SK-N-SH (cell line): ENCODE results near the gene H6PD.

Experiments
- CHD2 ChIP-seq: fragments of 150-350 bp; IDR thresholded peaks from 2 replicates; pipeline ENCODE4 v1.6.1; 2018; ENCODE audit warnings: low read length; ENCODE audit not compliant: partially characterized antibody
- EP300 ChIP-seq, 2 experiments: IDR thresholded peaks; 2 replicates each; pipeline versions ENCODE4 v1.4.0 to v1.6.1; 2012; ENCODE audit warnings: borderline replicate concordance in 1 of 2, low read depth in 1 of 2, low read length in 1 of 2
- EZH2phosphoT487 ChIP-seq: fragments of 200-600 bp; sonication (generic); IDR thresholded peaks from 2 replicates; pipeline ENCODE4 v1.6.1; 2017; ENCODE audit warnings: low read depth, mixed run types, mild to moderate bottlenecking, antibody characterized with exemption, moderate library complexity, borderline replicate concordance
- GABPA ChIP-seq: IDR thresholded peaks from 2 replicates; pipeline ENCODE4 v1.4.0; 2012; ENCODE audit warnings: low read depth, mild to moderate bottlenecking
- GATA2 ChIP-seq: sonication (generic); formaldehyde crosslinking; IDR thresholded peaks from 2 replicates; pipeline ENCODE4 v1.5.0; 2020; ENCODE audit warnings: mild to moderate bottlenecking, missing genetic modification reagents
- MEF2A ChIP-seq: IDR thresholded peaks from 2 replicates; pipeline ENCODE4 v1.4.0; 2012; ENCODE audit warnings: low read depth, borderline replicate concordance
- RAD21 ChIP-seq: IDR thresholded peaks from 2 replicates; pipeline ENCODE4 v1.6.1; 2012; ENCODE audit warnings: mild to moderate bottlenecking, low read length
- RFX5 ChIP-seq: IDR thresholded peaks from 2 replicates; pipeline ENCODE4 v1.6.1; 2012; ENCODE audit warnings: mild to moderate bottlenecking, improper control_type of control experiment, low read length
- TF ChIP-seq, protein P1 (sequence below): fragments of 200-600 bp; sonication (generic); IDR thresholded peaks from 2 replicates; pipeline ENCODE4 v1.6.1; 2017; ENCODE audit warnings: antibody characterized with exemption, mild to moderate bottlenecking, moderate library complexity
- TF ChIP-seq, protein P2 (sequence below): IDR thresholded peaks from 2 replicates; pipeline ENCODE4 v1.6.1; 2012; ENCODE audit warnings: mild to moderate bottlenecking, low read depth, low read length, moderate library complexity
- TF ChIP-seq, protein P3 (sequence below): fragments of 150-350 bp; IDR thresholded peaks from 2 replicates; pipeline ENCODE4 v1.6.1; 2017; ENCODE audit warnings: antibody characterized with exemption, low read length, low read depth, borderline replicate concordance

DNA sequence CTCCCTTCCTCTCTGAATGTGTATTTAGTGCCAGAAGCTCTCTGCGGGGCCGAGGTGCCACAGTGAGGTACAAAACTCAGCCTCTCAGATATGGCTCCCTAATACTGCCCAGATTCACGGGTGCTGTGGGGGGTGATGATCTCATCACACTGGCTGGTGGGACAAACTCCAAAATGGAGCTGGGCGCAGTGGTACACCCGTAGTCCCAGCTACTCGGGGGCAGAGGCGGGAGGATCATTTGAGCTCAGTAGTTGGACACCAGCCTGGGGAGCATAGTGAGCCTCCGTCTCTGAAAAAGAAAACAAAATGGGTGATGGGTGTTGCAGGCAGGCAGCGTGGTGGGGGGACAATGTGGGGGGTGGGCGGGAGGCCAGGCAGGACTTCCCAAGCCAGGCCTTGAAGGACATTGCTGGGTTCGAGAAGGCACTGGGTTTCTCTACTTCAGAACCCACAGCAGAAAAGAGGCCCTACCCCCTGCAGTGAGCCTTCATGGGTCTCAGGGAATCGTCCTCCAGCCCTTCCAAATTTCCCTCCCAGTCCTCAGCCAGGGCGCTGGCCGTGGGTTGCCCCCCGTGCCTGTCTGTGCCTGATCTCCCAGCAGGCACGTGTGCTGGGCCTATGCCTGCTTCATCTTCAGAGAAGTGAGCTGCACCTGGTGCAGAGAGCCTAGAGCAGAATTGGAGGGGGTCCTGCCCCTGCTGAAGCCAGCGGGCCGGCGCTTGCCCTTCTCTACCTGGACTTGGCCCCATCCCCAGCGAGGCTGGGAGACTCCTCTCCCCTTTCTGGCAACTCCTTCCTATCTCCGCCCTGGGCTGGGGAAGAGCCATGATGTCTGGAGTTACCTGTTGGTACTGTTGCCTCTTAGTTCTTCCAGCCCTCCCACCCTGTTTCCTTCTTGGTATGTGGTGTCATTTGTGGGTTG, 14.0 kb downstream of the H6PD start:
- TF ChIP-seq, protein P1, sequence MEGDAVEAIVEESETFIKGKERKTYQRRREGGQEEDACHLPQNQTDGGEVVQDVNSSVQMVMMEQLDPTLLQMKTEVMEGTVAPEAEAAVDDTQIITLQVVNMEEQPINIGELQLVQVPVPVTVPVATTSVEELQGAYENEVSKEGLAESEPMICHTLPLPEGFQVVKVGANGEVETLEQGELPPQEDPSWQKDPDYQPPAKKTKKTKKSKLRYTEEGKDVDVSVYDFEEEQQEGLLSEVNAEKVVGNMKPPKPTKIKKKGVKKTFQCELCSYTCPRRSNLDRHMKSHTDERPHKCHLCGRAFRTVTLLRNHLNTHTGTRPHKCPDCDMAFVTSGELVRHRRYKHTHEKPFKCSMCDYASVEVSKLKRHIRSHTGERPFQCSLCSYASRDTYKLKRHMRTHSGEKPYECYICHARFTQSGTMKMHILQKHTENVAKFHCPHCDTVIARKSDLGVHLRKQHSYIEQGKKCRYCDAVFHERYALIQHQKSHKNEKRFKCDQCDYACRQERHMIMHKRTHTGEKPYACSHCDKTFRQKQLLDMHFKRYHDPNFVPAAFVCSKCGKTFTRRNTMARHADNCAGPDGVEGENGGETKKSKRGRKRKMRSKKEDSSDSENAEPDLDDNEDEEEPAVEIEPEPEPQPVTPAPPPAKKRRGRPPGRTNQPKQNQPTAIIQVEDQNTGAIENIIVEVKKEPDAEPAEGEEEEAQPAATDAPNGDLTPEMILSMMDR, result no peak
- no peak for TF ChIP-seq EZH2phosphoT487
- TF ChIP-seq CHD2, result no peak
- TF ChIP-seq GATA2, result no peak
- TF ChIP-seq, protein P2, sequence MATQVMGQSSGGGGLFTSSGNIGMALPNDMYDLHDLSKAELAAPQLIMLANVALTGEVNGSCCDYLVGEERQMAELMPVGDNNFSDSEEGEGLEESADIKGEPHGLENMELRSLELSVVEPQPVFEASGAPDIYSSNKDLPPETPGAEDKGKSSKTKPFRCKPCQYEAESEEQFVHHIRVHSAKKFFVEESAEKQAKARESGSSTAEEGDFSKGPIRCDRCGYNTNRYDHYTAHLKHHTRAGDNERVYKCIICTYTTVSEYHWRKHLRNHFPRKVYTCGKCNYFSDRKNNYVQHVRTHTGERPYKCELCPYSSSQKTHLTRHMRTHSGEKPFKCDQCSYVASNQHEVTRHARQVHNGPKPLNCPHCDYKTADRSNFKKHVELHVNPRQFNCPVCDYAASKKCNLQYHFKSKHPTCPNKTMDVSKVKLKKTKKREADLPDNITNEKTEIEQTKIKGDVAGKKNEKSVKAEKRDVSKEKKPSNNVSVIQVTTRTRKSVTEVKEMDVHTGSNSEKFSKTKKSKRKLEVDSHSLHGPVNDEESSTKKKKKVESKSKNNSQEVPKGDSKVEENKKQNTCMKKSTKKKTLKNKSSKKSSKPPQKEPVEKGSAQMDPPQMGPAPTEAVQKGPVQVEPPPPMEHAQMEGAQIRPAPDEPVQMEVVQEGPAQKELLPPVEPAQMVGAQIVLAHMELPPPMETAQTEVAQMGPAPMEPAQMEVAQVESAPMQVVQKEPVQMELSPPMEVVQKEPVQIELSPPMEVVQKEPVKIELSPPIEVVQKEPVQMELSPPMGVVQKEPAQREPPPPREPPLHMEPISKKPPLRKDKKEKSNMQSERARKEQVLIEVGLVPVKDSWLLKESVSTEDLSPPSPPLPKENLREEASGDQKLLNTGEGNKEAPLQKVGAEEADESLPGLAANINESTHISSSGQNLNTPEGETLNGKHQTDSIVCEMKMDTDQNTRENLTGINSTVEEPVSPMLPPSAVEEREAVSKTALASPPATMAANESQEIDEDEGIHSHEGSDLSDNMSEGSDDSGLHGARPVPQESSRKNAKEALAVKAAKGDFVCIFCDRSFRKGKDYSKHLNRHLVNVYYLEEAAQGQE, result no peak
- TF ChIP-seq MEF2A, result no peak
- TF ChIP-seq RAD21, result no peak
- TF ChIP-seq RFX5, result no peak
- TF ChIP-seq EP300 (IDR thresholded peaks at IDR 0.05; ENCODE audit: borderline replicate concordance in 1 of 2, low read depth in 1 of 2, low read length in 1 of 2), result no peak
- TF ChIP-seq, protein P3, sequence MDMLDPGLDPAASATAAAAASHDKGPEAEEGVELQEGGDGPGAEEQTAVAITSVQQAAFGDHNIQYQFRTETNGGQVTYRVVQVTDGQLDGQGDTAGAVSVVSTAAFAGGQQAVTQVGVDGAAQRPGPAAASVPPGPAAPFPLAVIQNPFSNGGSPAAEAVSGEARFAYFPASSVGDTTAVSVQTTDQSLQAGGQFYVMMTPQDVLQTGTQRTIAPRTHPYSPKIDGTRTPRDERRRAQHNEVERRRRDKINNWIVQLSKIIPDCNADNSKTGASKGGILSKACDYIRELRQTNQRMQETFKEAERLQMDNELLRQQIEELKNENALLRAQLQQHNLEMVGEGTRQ, result no peak
- no peak for TF ChIP-seq GABPA
